GM13976 (cell line): ENCODE measurements around the gene SLC28A3.

ENCODE experiments used
- DNase-seq: peaks from one replicate; pipeline ENCODE4 v3.0.0; 2012; ENCODE audit warnings: low spot score
- CTCF ChIP-seq: IDR thresholded peaks from 2 replicates; pipeline ENCODE4 v1.5.1; 2012; ENCODE audit warnings: borderline replicate concordance, mild to moderate bottlenecking; ENCODE audit not compliant: insufficient read depth; ENCODE audit errors: extremely low read depth, missing control alignments, control extremely low read depth
- in situ Hi-C: fragments of 300-500 bp; cut with MboI; formaldehyde crosslinking; loops from one replicate; pipeline ENCODE4 v1.12.0; 2022; ENCODE audit warnings: low sequenced_read_pairs, mixed read lengths, inconsistent platforms; ENCODE audit not compliant: unreplicated experiment

Gene SLC28A3

GRCh38 chr9:84264307-84265029, 76.1 kb downstream of the SLC28A3 start:
- in situ Hi-C loops: loop anchor here (10.0 kb wide), 1 partner anchor 330 kb away; no protein-coding TSS in a partner anchor
- DNase-seq: no peak
- no peak for TF ChIP-seq CTCF

GRCh38 chr9:84261070-84261746, 79.3 kb downstream of the SLC28A3 start:
- peak; percentile 78 for TF ChIP-seq CTCF
- in situ Hi-C loops: loop anchor here (10.0 kb wide), 1 partner anchor 326 kb away; no protein-coding TSS in a partner anchor
- DNase-seq: peak; percentile 59

GRCh38 chr9:84258371-84258770, 82.2 kb downstream of the SLC28A3 start:
- no peak for DNase-seq
- in situ Hi-C loops: no loop called here
- no peak for TF ChIP-seq CTCF

- in situ Hi-C loops: no loop called here
- DNase-seq: no peak
- TF ChIP-seq CTCF: no peak
Observed at GRCh38 chr9:84255696-84256095, 84.9 kb downstream of the SLC28A3 start.

- no peak for TF ChIP-seq CTCF
- DNase-seq: no peak
- in situ Hi-C loops: no loop called here
Observed at GRCh38 chr9:84254972-84255371, 85.6 kb downstream of the SLC28A3 start.

GRCh38 chr9:84251921-84252320, 88.6 kb downstream of the SLC28A3 start:
- no peak for DNase-seq
- in situ Hi-C loops: no loop called here
- TF ChIP-seq CTCF: no peak
